Gastroesophageal sphincter (tissue), 4 donors: ENCODE data around the gene RAPSN. TPM values are rescaled to one million over a fixed set of nuclear protein-coding genes. Genes with fewer than 3 reads are reported as not detected.

Source experiments
- ATAC-seq: fragments of 150-250 bp; one replicate; pipeline ENCODE4 v1.9.1; 2016; ENCODE audit warnings: mild to moderate bottlenecking, moderate library complexity
- H3K27ac ChIP-seq, 4 donors: fragments of 200-600 bp; sonication (generic) in 3 of 4; 1 replicate in 3 of 4; 2 replicates in 1 of 4; pipeline ENCODE4 v1.5.1; 2016 to 2019
- H3K27me3 ChIP-seq: fragments of 200-600 bp; sonication (generic); one replicate; pipeline ENCODE4 v1.5.1; 2019
- H3K36me3 ChIP-seq, 2 donors: fragments of 200-600 bp; sonication (generic); one replicate each; pipeline ENCODE4 v1.5.1; 2019; ENCODE audit warnings: control low read depth in 1 of 2
- H3K4me1 ChIP-seq, 3 donors: fragments of 200-600 bp; sonication (generic); 1 replicate in 2 of 3; 2 replicates in 1 of 3; pipeline ENCODE4 v1.5.1; 2016 to 2019; ENCODE audit warnings: control low read depth in 2 of 3
- H3K4me3 ChIP-seq, 2 donors: fragments of 200-600 bp; sonication (generic); one replicate each; pipeline ENCODE4 v1.5.1; 2019; ENCODE audit warnings: mild to moderate bottlenecking in 1 of 2, moderate library complexity in 1 of 2
- H3K9me3 ChIP-seq, 3 donors: fragments of 200-600 bp; sonication (generic); one replicate each; pipeline ENCODE4 v1.5.1; 2017 to 2019; ENCODE audit warnings: control low read depth in 2 of 3
- EP300 ChIP-seq: sonication (generic); formaldehyde crosslinking; IDR thresholded peaks from one replicate; pipeline ENCODE4 v1.6.1; 2017; ENCODE audit warnings: antibody characterized with exemption, mild to moderate bottlenecking
- POLR2A ChIP-seq, 2 donors: fragments of 450-650 bp; IDR thresholded peaks; one replicate each; pipeline ENCODE4 v1.6.1; 2017; ENCODE audit warnings: antibody characterized with exemption in 2 of 2, mild to moderate bottlenecking in 2 of 2, moderate library complexity in 1 of 2
- POLR2AphosphoS5 ChIP-seq: sonication (generic); formaldehyde crosslinking; IDR thresholded peaks from one replicate; pipeline ENCODE4 v1.6.1; 2017; ENCODE audit warnings: antibody characterized with exemption
- WGBS, 2 donors: methylation state at CpG; one replicate each; pipeline ENCODE4 v1.1.5; 2018; ENCODE audit warnings: low coverage in 1 of 2; 5-methylcytosine and 5-hydroxymethylcytosine counted together
- total RNA-seq, 4 donors: library from RNA; depleted of rRNA; stranded (reverse); fragments of >200 nt; gene quantifications; one replicate each; pipeline ENCODE4 v1.1.0, GENCODE V29; 2016
- TF ChIP-seq, protein P1 (sequence below), 4 experiments: fragments of 200-600 bp in 2 of 4; fragments of 450-650 bp in 2 of 4; sonication (generic) in 1 of 4; IDR thresholded peaks; one replicate each; pipeline ENCODE4 v1.5.1; 2017 to 2019; ENCODE audit warnings: antibody characterized with exemption in 4 of 4, mild to moderate bottlenecking in 2 of 4, moderate library complexity in 2 of 4

RAPSN gene
- under 1 TPM in 2 of 4 donors, not detected in 2; 0.23 to 0.27 TPM for total RNA-seq

DNA sequence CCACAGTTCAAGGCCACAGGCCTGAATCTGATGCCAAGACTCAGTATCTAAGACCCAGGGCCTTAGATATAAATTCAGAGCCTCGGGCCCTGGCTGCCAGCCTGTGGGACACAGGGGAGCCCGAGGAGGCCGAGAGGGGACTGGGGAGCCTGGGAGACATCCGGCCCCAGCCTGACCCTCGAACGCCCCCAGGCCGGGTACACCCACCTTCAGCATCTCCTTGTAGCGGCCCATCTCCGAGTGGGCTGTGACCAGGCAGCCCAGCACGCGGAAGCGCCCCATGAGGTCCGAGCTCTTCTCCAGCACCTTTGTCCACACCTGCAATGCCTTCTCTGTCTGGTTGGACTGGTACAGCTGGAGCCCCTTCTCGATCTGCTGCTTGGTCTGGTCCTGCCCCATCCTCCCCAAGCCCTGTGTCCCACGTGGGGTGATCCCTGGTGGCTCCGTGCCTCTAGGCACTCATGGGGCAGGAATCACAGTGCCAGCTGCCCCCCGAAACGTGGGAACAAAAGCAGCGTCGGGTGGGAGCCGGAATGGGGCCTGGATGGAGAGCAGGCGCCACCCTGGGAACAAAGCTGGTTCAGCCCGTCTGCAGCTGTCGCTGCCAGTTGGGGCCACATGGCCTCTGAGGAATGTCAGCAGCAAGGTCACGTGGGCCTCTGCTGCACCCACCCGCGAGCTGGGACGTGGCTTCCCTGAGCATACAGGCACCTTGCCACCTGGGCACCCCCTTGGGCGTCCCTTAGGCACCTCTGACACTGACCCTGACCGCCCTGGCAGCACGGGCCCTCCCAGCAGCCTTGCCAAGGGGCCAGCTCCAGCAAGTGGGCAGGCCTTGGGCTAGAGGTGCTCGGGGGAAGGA is at the start of gene RAPSN:
RAPSN (minus strand) TSS at position 571 of the 862 bp plus-strand sequence; CDS start at position 399, 172 bp downstream.
- ATAC-seq = no peak
- 96% methylated on average over 5 of the region's 32 CpGs; no CpG with 5 or more reads in 1 of the 2 donors for WGBS, 2 donors

DNA sequence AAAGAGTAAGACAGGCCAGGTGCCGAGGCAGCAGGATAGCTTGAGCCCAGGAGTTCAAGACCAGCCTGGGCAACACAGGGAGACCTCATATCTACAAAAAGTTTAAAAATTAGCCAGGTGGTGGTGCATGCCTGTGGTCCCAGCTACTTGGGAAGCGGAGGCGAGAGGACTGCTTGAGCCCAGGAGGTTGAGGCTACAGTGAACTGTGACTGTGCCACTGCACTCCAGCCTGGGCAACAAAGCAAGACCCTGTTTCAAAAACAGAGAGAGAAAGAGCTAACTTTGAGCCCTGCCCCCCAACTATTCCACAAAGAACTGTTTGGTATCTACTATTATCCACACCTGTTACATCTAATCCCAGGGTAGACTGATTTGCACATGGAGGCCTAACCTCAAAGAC is 49.2 kb upstream of the RAPSN start:
- peaks cover 17 to 95% (median 18%) of the 10 kb centered on the region in 3 donors for H3K4me1 ChIP-seq

More for the DNA sequence above, at the start of gene RAPSN:
- Histone ChIP-seq H3K4me1 (peaks cover 0 to under 1% (median 0%) of the 10 kb centered on the region in 3 donors), H3K36me3 (no peaks in the 10 kb centered on the region), H3K27me3 (no peaks in the 10 kb centered on the region), H3K9me3 (no peaks in the 10 kb centered on the region), H3K4me3 (no peak within 1 kb of the TSS), H3K27ac (no peak within 1 kb of the TSS)
- no peak for TF ChIP-seq POLR2AphosphoS5
- no peak for TF ChIP-seq POLR2A (IDR thresholded peaks at IDR 0.05)
- no peak for TF ChIP-seq EP300
- TF ChIP-seq, protein P1, sequence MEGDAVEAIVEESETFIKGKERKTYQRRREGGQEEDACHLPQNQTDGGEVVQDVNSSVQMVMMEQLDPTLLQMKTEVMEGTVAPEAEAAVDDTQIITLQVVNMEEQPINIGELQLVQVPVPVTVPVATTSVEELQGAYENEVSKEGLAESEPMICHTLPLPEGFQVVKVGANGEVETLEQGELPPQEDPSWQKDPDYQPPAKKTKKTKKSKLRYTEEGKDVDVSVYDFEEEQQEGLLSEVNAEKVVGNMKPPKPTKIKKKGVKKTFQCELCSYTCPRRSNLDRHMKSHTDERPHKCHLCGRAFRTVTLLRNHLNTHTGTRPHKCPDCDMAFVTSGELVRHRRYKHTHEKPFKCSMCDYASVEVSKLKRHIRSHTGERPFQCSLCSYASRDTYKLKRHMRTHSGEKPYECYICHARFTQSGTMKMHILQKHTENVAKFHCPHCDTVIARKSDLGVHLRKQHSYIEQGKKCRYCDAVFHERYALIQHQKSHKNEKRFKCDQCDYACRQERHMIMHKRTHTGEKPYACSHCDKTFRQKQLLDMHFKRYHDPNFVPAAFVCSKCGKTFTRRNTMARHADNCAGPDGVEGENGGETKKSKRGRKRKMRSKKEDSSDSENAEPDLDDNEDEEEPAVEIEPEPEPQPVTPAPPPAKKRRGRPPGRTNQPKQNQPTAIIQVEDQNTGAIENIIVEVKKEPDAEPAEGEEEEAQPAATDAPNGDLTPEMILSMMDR (IDR thresholded peaks at IDR 0.05) = no peak

GRCh38 chr11:47496808-47497207 is 47.9 kb upstream of the RAPSN start:
- TF ChIP-seq, protein P1 (IDR thresholded peaks at IDR 0.05) = no peak
- no peak for TF ChIP-seq POLR2A (IDR thresholded peaks at IDR 0.05)
- no peak for TF ChIP-seq POLR2AphosphoS5
- no peak for TF ChIP-seq EP300
- Histone ChIP-seq H3K36me3 (no peaks in the 10 kb centered on the region), H3K4me1 (peaks cover 16 to 82% (median 18%) of the 10 kb centered on the region in 3 donors), H3K9me3 (no peaks in the 10 kb centered on the region), H3K4me3 (no peak overlapping the region), H3K27ac (peak overlapping the region in 2 of 4 donors; percentile 12 to 23), H3K27me3 (no peaks in the 10 kb centered on the region)
- ATAC-seq = no peak

More for the DNA sequence above, 49.2 kb upstream of the RAPSN start:
- TF ChIP-seq POLR2A (IDR thresholded peaks at IDR 0.05) = no peak
- TF ChIP-seq, protein P1 (IDR thresholded peaks at IDR 0.05) = no peak
- TF ChIP-seq EP300 = no peak
- no peak for TF ChIP-seq POLR2AphosphoS5
- 87 to 96% methylated on average over 3 of the region's 3 CpGs for WGBS, 2 donors
- Histone ChIP-seq H3K36me3 (no peaks in the 10 kb centered on the region), H3K27me3 (no peaks in the 10 kb centered on the region), H3K4me3 (no peak overlapping the region), H3K9me3 (no peaks in the 10 kb centered on the region), H3K27ac (no peak overlapping the region)
- ATAC-seq = no peak

DNA sequence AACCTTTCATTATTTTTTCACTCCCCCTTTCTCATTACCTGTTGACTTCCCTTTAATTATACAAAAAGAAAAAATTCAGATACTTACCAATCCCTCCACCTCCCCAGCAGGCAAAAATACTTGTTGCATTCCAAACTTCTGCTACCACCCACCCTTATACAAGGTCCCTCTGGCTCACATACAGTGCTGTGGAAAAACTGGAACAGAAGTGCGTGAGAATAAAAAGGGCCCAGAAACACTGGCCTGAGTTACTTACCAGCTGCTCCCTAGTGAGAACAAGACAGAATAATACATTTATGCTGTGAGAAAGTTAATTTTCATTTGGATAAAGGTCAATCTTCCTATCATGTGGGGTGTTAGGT is 46.9 kb upstream of the RAPSN start:
- Histone ChIP-seq H3K4me1 (peaks cover 15 to 72% (median 18%) of the 10 kb centered on the region in 3 donors), H3K4me3 (no peak overlapping the region), H3K27ac (peak overlapping the region in 1 of 4 donors; percentile 40), H3K27me3 (no peaks in the 10 kb centered on the region), H3K36me3 (no peaks in the 10 kb centered on the region), H3K9me3 (no peaks in the 10 kb centered on the region)
- no peak for ATAC-seq
- 18 to 63% methylated on average over 1 of the region's 1 CpG for WGBS, 2 donors
- TF ChIP-seq POLR2A (IDR thresholded peaks at IDR 0.05) = no peak
- TF ChIP-seq EP300 = no peak
- TF ChIP-seq, protein P1 (IDR thresholded peaks at IDR 0.05) = no peak
- TF ChIP-seq POLR2AphosphoS5 = no peak
